HT1080 (cell line): Measurements from ENCODE around the gene AKIRIN2. TPM values are rescaled to one million over a fixed set of nuclear protein-coding genes. Genes with fewer than 3 reads are reported as not detected.
A peak's percentile ranks its signal among the peaks of the same experiment; 100 is the strongest.

ENCODE experiments used
- DNase-seq: peaks from one replicate; pipeline ENCODE4 v3.0.0-alpha.2; 2015; ENCODE audit warnings: low read depth
- polyA plus RNA-seq, 2 experiments: library from polyadenylated mRNA; depleted of rRNA; stranded (reverse); fragments of >200 nt; gene quantifications; 2 replicates each; pipeline ENCODE4 v1.2.3, GENCODE V29; 2015
- total RNA-seq: library from RNA; depleted of rRNA; stranded (reverse); fragments of >200 nt; shearing (Covaris generic); gene quantifications from 2 replicates; pipeline ENCODE4 v1.2.3, GENCODE V29; 2014; rRNA removed

Gene AKIRIN2
- 19.4 and 32.4 TPM in 2 replicates for total RNA-seq
- 79.7 and 87.3 TPM in 2 replicates for polyA plus RNA-seq (2015; cell fraction: cytosol; rRNA removed)
- polyA plus RNA-seq (2015; cell fraction: nucleus; rRNA removed): 71.7 and 86.0 TPM in 2 replicates

GRCh38 chr6:87701676-87702588 is at the start of gene AKIRIN2:
TSS of gene AKIRIN2 (minus strand) at chr6:87702233. CDS start at chr6:87701684, 549 bp downstream.
- DNase-seq: peak; percentile 99

- no peak for DNase-seq
Measured at GRCh38 chr6:87747646-87748045, 45.6 kb upstream of the AKIRIN2 start.

- no peak for DNase-seq
Measured at GRCh38 chr6:87745966-87746721, 44.1 kb upstream of the AKIRIN2 start.

DNA sequence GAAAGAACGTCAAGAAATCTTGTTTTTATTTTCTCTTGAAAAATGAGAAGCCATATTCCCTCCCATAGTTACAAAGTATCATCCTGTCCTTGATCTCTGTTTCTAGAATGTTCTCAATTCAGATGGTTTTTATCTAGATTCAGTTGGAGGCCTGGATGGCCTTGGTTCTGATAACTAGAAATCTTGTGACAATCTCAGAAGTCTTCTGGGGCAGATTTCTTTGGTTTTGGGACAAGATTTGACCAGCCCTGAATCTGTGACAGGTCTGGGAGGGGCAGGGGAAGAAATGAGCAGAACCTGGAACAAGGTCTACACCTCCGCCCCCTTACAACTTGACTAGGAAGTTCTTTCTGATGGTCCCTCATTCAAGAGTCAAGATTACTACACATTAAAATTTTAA is 41.4 kb upstream of the AKIRIN2 start:
- no peak for DNase-seq

GRCh38 chr6:87742106-87742505 is 40.1 kb upstream of the AKIRIN2 start:
- DNase-seq: peak; percentile 41

DNA sequence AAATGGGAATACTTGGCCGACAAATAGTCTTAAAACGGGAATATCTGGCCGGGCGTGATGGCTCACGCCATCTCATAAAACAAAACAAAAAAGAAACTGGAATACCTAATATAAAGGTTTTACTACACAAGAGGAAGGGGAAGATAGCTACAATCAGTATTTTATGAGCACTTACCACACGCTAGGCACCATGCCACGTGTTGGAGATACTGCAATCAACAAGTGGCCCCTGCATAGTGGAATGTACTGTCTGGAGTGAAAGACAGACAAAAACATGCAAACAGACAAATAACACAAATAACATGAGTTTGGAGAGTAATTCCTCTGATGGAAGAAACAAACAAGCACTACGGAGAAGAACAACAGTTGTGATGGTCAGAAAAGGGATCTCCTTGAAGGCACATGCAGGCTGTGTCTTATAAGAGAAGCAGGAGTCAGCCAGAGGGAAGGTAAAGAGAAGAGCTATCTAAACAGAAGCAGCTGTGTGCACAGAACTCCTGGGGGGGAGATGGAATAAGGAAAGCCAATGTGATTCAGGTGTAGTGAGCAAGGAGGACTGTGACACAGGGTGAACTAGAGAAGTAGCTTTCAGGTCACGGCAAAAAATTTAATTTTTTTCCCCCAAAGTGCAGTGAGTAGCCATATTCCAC is 39.1 kb upstream of the AKIRIN2 start:
- no peak for DNase-seq

GRCh38 chr6:87738744-87739143 is 36.7 kb upstream of the AKIRIN2 start:
- DNase-seq: no peak

DNA sequence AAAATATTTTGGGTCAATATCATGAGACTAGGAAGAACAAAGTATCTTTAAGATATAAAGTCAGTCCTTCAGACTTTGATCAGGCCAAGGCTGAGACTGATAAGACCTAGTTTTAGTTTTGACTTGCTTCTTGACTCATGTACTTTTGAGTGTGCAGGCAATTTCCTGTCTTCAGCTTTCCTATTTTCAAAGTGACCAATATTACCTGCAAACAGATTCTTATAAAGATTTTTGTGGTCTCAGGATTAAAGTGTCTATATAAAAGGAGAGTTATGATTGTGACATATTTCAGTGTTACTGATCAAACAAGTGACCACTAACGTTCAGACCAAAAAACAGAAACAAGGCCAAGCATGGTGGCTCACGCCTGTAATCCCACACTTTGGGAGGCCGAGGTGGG is 36.0 kb upstream of the AKIRIN2 start:
- DNase-seq: no peak

DNA sequence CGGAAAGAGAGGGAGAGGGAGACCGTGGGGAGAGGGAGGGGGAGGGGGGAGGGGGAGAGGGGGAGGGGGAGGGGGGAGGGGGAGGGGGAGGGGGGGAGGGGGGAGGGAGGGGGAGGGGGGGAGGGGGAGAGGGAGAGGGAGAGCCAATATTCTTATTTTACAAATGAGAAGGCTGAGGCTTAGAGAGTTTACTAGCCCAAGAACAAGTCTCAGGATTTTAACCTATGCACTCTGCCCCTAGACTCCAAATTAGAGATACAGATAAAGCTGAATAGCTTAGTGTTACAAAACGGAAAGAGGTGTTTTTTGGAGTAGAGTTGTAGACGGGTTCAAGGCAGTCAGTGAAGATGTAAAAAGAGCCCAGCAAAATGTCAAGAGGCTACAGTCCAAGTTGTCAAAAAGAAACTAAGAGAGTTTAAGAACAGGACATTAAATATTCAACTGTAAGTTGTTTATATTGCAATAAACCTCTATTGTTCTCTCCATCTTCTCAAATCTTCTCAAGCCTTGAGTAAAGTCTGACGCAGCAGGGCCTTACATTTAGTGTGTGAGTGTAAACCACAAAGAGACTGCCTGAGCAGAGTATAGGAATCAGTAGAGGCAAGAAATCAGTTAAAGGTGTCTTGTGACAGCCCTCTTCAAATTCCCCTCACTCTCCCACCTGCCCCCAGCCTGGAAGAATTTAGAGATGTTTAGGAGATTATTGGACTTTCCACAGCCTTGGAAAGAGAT is 34.9 kb upstream of the AKIRIN2 start:
- peak; percentile 49 for DNase-seq

DNA sequence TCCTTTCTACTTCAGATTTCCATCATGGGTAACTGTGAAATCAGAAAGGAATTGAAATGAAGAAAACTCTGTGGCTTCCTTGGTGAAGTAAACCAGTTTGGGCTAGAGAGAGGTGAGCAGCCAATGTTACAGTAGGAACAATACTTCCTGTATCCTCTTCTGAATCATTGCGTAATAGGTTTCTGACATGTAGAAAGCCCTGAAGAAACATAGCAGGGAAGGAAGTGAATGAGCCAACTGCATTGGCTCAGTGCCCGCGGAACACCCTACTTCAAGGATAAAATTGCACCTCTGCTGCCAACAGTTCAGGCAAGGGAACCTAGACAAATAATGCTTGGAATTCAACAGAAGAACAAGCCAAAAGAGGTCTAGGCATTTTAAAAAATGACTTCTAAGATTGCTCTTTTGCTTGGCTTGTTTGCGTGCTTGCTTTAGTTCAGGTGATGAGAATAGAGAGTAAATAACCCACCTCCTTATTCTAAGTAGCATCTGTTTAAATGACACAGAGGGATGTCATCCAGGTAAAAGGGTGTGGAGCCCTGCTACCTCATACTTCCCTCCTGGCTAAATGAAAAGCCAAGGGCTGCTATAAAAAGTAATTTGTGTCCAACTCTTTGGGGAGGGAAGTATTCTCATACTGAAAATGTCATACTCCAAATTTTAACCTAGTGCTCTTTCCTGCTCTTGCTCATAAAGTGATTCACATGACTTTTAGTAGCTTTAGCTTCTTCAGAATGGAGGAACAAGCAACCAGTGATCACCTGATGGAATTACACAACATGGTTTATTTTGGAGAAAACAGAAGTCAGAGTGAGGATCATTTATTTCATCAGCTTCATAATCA is 30.0 kb upstream of the AKIRIN2 start:
- DNase-seq: peak; percentile 99

GRCh38 chr6:87731080-87731479 is 29.0 kb upstream of the AKIRIN2 start:
- no peak for DNase-seq

DNA sequence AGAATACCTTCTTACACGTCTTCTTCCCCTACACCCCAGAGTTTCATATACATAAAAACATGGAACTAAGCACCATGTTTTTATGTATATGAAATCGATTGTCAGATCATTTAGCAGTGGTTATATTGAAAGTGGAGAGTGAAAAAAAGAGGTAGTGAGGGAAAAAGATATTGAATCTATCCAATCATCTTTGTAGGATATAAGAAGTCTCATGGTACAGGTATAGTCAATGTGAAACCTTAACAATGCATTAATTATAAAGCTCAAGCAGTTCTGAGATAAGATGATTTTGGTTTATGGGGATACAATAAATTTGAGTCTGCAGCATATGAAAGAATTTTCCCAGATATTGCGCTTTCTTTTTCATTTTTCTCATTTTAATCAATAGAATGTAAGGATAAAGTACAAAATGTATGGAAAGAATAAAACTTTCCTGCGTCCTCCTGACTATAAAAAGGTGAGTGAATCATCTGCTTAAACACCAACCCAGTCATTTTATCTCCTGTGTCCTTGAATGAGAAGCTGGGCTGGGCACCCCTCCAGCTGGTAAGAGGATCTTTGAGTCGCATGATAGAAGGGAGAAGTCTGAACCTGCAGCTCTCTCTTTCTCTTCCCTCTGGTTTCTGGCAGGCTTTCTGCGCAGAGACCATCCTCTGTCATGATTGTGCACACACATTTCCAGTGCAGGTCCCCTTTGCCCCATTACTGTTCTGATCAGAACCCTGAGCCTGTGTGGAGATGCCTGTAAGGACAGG is 28.1 kb upstream of the AKIRIN2 start:
- DNase-seq: peak; percentile 71

- no peak for DNase-seq
Measured at GRCh38 chr6:87728706-87729105, 26.7 kb upstream of the AKIRIN2 start.

DNA sequence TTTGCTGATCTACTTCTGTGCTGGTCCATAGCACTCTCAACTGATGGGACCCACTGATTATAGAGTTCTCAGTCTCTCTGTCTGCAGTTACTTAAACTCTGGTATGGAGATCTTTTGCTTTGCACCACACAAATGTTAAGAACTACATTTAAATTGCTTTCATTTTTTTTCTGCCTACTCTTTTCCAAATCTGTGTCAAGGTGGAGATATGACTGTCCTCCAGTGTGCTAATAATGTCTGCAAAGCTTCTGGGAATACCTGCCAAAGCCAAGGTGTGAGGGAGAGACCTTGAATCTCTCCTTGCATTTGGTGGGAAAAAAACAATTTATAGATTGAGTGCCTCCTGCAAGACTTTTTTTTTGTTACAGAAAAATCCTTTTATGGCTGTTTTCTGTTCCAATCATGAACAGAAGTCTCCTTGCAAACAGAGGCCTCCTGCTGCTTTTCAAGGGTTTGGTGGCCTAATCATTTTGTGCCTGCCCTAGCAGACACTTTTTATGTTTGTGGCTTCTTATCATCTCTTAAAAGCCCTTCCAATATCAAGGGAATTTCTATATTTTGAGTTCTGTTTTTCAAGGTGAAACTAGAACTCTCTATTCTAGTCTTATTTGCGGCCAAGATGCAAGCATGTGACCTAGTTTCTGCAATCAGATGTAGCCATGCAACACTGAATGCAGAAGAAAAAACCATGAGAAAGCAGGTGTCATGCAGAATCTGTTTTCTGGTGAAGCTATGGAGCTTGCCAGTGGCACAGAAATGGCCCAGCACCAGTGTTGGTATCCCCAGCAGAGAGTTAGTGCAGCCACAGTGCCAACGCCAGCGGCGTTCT is 23.2 kb upstream of the AKIRIN2 start:
- DNase-seq: no peak

DNA sequence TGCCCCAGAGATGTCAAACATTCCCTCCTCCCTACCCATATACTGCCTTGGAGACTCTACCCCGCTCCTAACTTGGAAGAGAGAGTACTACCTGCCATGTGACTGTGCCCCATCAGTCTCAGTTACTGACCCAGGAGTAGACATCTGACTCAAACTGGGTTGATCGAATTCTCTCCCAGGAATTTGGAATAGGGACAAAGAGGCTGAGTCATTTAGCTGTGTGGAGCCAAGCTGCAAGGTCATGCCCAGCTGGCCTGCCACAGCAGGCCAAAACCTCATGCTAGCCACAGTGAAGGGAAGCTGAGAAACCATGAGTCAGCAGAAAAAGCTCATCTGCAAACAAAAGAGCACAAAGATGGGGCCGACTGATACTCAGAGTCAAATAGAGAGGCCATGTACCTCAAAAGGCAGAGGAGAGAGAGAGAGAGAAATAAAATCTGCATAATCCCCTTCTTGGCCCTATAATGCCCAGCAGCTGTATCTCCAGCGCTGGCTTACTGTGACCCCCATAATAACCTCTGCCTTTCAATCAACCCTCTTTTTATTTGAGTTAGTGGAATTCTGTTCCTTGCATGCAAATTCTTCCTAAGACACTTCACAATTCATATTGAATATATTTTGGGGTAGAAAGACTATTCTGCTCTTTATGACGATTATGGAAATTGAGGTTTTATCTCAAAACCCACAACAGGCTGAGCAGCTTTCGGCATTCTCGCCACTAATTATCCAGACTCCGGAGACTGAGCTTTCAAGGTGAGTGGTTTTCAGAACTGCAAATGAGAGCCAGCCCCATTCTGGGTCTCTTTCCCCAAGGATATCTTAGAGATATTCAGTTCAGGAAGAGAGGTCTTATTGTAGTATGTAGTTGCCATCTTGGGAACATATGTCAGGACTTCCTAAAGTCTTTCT is 21.4 kb upstream of the AKIRIN2 start:
- peak; percentile 98 for DNase-seq

- DNase-seq: no peak
Measured at GRCh38 chr6:87722540-87723169, 20.6 kb upstream of the AKIRIN2 start.

DNA sequence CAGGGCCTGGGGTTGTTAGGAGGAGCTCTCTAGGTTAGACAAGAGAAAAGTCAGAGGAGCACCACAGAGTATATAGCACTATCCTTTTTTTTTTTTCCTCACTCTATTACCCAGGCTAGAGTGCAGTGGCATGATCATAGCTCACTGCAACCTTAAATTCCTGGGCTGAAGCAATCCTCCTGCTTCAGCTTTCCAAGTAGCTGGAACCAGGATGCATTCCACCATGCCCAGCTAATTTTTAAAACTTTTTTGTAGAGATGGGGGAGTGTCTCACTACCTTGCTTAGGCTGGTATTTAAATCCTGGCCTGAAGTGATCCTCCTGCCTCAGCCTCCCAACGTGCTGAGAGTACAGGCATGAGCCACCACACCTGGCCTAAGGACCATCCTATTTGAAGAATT is 19.3 kb upstream of the AKIRIN2 start:
- DNase-seq: no peak
